ENCODE data around the gene VWA2. TPM values are rescaled to one million over a fixed set of nuclear protein-coding genes. Genes with fewer than 3 reads are reported as not detected.

The VWA2 gene
- total and polyA plus RNA-seq, 2 of the 4 experiments (the other 2 are of a cell fraction) = not detected

DNA sequence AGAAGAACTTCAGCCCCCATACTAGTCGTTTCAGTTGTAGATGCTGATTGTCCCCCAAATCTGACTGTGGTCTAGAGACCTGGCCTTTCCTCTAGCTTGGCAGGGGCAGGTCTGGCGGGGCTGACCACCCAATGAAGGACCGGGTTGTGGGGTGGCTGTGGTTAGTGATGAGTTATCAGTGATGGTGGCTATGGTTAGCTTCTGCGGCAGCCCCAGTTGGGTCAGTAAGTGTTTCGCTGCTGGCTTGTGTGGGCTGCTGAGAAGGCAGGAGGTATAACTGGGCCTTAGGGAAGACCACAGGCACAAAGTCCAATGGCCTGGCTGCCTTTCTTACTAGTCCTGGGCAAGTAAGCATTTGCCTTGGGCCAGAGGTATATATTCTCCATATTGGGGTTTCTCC lies 21.3 kb downstream of the VWA2 start:
- POLR2A ChIA-PET (ENCODE audit: unreplicated experiment) = no interaction called here
- no peak for ATAC-seq (ENCODE audit: low read depth)
- Histone ChIP-seq H4K8ac (ENCODE audit: low read depth in 2 of 2, low read length in 2 of 2) (no peak overlapping the region), H3K4me2 (ENCODE audit: low read depth, low read length) (no peak overlapping the region), H3K18ac (ENCODE audit: low read depth, low read length) (no peak overlapping the region), H3K23ac (ENCODE audit: low read depth, low read length) (no peak overlapping the region), H4K5ac (ENCODE audit: low read depth, low read length) (no peak overlapping the region), H3K9me1 (ENCODE audit: insufficient read depth, low read length) (no peaks in the 10 kb centered on the region), H2AFZ (replicated peaks; ENCODE audit: low read length, poor library complexity) (no peak overlapping the region), H3K27ac (ENCODE audit: insufficient read depth, low read length) (no peak overlapping the region), H2AK5ac (ENCODE audit: low read depth, low read length) (no peak overlapping the region), H3K4me1 (ENCODE audit: control insufficient read depth, insufficient read depth, low read length) (no peaks in the 10 kb centered on the region), H3K4me3 (ENCODE audit: insufficient read depth, low read depth, low read length) (no peak overlapping the region), H3K27me3 (ENCODE audit: control insufficient read depth, insufficient read depth, low read length) (peaks cover 3% of the 10 kb centered on the region; the same call in 1 of the 2 replicates), H2BK20ac (ENCODE audit: low read depth, low read length) (no peak overlapping the region), H3K9me3 (ENCODE audit: control insufficient read depth, insufficient read depth, low read length) (no peaks in the 10 kb centered on the region), H3K4ac (ENCODE audit: low read depth, low read length) (peak overlapping the region; percentile 19; the same call in 1 of the 2 replicates), H2BK15ac (ENCODE audit: low read depth, low read length) (peak overlapping the region; percentile 66; the same call in 1 of the 3 replicates), H2BK120ac (ENCODE audit: low read depth, low read length) (no peak overlapping the region), H4K20me1 (ENCODE audit: insufficient read depth, low read length) (no peaks in the 10 kb centered on the region), H3K79me1 (ENCODE audit: low read depth in 1 of 2, low read length in 2 of 2) (no peaks in the 10 kb centered on the region), H3K36me3 (ENCODE audit: control insufficient read depth, insufficient read depth, low read length) (no peaks in the 10 kb centered on the region), H4K91ac (ENCODE audit: insufficient read depth, low read depth, low read length) (no peak overlapping the region), H3K9ac (ENCODE audit: low read depth, low read length) (no peak overlapping the region), H3K56ac (ENCODE audit: extremely low read depth, insufficient read depth, low read length) (no peak overlapping the region), H3K14ac (replicated peaks; ENCODE audit: low read depth, low read length) (no peak overlapping the region), H2AK9ac (replicated peaks; ENCODE audit: low read depth, low read length, poor library complexity) (no peak overlapping the region), H2BK5ac (ENCODE audit: low read depth, low read length, poor library complexity, severe bottlenecking) (no peak overlapping the region)
- dilution Hi-C loops (cut with HindIII; ENCODE audit: low sequenced_read_pairs, unreplicated experiment) (no loop called here), intact Hi-C loops (cut with micrococcal nuclease) (loop anchor here (10.0 kb wide), 1 partner anchor 316 kb away; no protein-coding TSS in a partner anchor), in situ Hi-C loops (cut with MboI; ENCODE audit: low sequenced_read_pairs) (no loop called here)
- no CpG with 5 or more reads among the region's 5 CpGs for whole genome bisulfite sequencing, 2 experiments (ENCODE audit: extremely low coverage in 2 of 2, insufficient read length in 1 of 2)
- CTCF ChIA-PET = no interaction called here
- no peak for DNase-seq
- no peak for TF ChIP-seq MAZ (IDR thresholded peaks at IDR 0.05; ENCODE audit: borderline replicate concordance, low read depth, low read length)
- no peak for TF ChIP-seq CHD1 (IDR thresholded peaks at IDR 0.05; ENCODE audit: low read depth, low read length)
- TF ChIP-seq, protein P1, sequence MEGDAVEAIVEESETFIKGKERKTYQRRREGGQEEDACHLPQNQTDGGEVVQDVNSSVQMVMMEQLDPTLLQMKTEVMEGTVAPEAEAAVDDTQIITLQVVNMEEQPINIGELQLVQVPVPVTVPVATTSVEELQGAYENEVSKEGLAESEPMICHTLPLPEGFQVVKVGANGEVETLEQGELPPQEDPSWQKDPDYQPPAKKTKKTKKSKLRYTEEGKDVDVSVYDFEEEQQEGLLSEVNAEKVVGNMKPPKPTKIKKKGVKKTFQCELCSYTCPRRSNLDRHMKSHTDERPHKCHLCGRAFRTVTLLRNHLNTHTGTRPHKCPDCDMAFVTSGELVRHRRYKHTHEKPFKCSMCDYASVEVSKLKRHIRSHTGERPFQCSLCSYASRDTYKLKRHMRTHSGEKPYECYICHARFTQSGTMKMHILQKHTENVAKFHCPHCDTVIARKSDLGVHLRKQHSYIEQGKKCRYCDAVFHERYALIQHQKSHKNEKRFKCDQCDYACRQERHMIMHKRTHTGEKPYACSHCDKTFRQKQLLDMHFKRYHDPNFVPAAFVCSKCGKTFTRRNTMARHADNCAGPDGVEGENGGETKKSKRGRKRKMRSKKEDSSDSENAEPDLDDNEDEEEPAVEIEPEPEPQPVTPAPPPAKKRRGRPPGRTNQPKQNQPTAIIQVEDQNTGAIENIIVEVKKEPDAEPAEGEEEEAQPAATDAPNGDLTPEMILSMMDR (conservative IDR thresholded peaks at IDR 0.05; ENCODE audit: low read depth, low read length) = no peak
- no peak for TF ChIP-seq NFE2L2 (IDR thresholded peaks at IDR 0.05; ENCODE audit: low read depth, low read length)
- BruUV-seq (replicated peaks) = no TSS peak
